BJ (cell line): Measurements from ENCODE around the gene ZNF79. TPM values are rescaled to one million over a fixed set of nuclear protein-coding genes. Genes with fewer than 3 reads are reported as not detected.

Experiments used
- CTCF ChIA-PET: fragments of 350-600 bp; formaldehyde crosslinking; extraction: SDS; loops from one replicate; lab custom pipeline; 2021; ENCODE audit warnings: antibody characterized with exemption, inconsistent platforms; lab: Yijun Ruan, JAX
- POLR2A ChIA-PET: fragments of 300-600 bp; sonication (Branson Sonifier 250); formaldehyde crosslinking; extraction: SDS; loops from one replicate; lab custom pipeline; 2021; ENCODE audit warnings: antibody characterized with exemption; lab: Charles Lee
- DNase-seq: peaks from one replicate; pipeline ENCODE4 v3.0.0-alpha.2; 2011; ENCODE audit warnings: low read depth
- H3K27me3 ChIP-seq: 2 replicates; pipeline ENCODE4 v1.6.0; 2011; ENCODE audit warnings: low read length; ENCODE audit not compliant: control insufficient read depth, insufficient read depth
- H3K36me3 ChIP-seq: 2 replicates; pipeline ENCODE4 v1.5.1; 2011; ENCODE audit warnings: low read length; ENCODE audit not compliant: control insufficient read depth, insufficient read depth
- H3K4me3 ChIP-seq: 2 replicates; pipeline ENCODE4 v1.5.1; 2011; ENCODE audit warnings: low read depth, mild to moderate bottlenecking, control low read depth, low read length
- CTCF ChIP-seq: IDR thresholded peaks from 2 replicates; pipeline ENCODE4 v1.5.1; 2011; ENCODE audit warnings: low read depth, mild to moderate bottlenecking, control low read depth, inconsistent platforms, low read length, moderate library complexity; ENCODE audit not compliant: insufficient read depth
- polyA plus RNA-seq: library from polyadenylated mRNA; depleted of rRNA; stranded (reverse); fragments of >200 nt; gene quantifications from 2 replicates; pipeline ENCODE4 v1.2.3, GENCODE V29; 2011

Gene ZNF79
- polyA plus RNA-seq, 1 experiment, result 6.9 TPM

DNA sequence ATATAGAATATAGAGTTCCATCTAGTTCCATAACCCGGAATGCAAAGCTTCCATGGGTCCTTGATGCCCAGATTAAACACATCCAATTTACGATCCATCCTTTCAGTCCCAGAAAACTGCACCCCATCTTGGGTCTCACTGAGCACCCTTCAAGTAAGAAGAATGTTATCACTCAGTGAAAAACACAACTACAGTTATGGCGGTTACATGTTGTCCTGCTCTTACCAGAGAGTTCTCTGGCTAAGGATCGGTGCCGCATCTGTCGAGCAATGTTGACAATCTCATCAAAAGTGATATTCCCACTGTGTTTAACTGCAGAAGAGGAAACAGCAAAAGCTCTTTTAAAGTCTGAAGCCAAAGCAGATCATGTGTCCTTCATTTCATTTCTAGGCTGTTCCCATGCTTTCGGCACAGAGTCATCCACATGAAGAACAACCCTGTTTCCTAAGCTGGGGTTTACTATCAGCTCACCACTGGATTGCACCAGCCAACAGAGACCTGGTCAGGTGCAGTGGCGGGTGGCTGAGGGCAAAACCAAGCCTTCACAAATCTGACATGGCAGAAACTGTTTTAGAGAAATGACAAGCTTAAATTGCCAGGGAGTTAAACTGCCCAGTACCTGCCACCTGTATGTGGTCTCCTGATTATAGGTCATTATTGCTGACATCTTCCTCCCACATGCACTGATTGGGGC is 24.1 kb downstream of the ZNF79 start:
- POLR2A ChIA-PET, result no interaction called here
- CTCF ChIA-PET, result interaction anchor here (0.9 kb wide), 1 partner anchor 142 kb away, joined by 3 read pairs; no protein-coding TSS in a partner anchor
- H3K36me3 ChIP-seq, result peaks cover 32% of the 10 kb centered on the region
- H3K4me3 ChIP-seq, result no peak overlapping the region
- TF ChIP-seq CTCF, result no peak
- no peak for DNase-seq
- H3K27me3 ChIP-seq, result no peaks in the 10 kb centered on the region

DNA sequence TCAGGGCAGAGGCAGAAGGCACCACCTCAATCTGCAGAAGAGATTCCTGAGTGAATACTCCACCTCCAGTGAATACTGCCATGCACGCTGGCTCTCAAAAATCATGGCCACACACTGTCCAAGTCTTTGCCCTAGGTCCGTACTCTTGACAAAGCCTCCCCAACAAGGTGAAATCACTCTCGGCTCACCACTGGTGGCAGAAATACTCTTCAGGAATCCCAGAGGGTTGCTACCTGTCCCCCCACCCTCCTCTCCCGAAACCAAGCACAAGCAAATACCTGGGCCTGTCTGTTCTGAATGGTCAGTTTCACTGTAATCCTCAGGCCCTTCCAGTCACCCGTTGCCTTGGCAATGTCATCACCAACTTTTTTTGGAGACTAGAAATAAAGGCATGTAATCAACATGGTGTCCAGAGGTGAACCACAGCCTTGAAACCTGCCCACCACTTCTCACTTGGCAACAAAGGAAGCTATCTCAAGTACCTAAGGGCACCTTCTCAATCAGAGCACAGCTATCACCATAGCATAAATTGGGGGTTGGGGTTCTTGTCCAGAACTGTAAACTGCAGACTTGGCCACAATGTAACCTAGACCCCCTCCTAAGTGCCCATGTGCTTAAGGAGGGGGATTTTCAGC is 25.3 kb downstream of the ZNF79 start:
- no peaks in the 10 kb centered on the region for H3K27me3 ChIP-seq
- ChIA-PET POLR2A (interaction anchor here (0.5 kb wide), 1 partner anchor 9 kb away, joined by 3 read pairs; no protein-coding TSS in a partner anchor), CTCF (interaction anchor here (0.7 to 1.0 kb wide), 2 partner anchors 106 to 334 kb away, joined by 3 to 4 read pairs; no protein-coding TSS in a partner anchor)
- no peak for DNase-seq
- TF ChIP-seq CTCF, result no peak
- peaks cover 32% of the 10 kb centered on the region for H3K36me3 ChIP-seq
- H3K4me3 ChIP-seq, result peak overlapping the region; percentile 96

GRCh38 chr9:127450243-127450760 is 26.1 kb downstream of the ZNF79 start:
- Histone ChIP-seq H3K4me3 (peak overlapping the region; percentile 96), H3K27me3 (no peaks in the 10 kb centered on the region), H3K36me3 (peaks cover 27% of the 10 kb centered on the region)
- POLR2A ChIA-PET, result no interaction called here
- CTCF ChIA-PET, result interaction anchor here (1.0 kb wide), 1 partner anchor 107 kb away, joined by 3 read pairs; no protein-coding TSS in a partner anchor
- TF ChIP-seq CTCF, result no peak
- DNase-seq, result no peak

- POLR2A ChIA-PET, result interaction anchor here (0.6 kb wide), 1 partner anchor 27 kb away, joined by 3 read pairs; the partner anchor contains the start of gene ZNF79
- peak; percentile 40 for DNase-seq
- 0 out of 2 replicates have a peak, but pooled peaks have one; percentile 18 for TF ChIP-seq CTCF
- H3K36me3 ChIP-seq, result peaks cover 27% of the 10 kb centered on the region
- CTCF ChIA-PET, result interaction anchor here (1.4 kb wide), 1 partner anchor 16 kb away, joined by 3 read pairs; no protein-coding TSS in a partner anchor
- H3K4me3 ChIP-seq, result peak within 1 kb of the TSS; percentile 96
- H3K27me3 ChIP-seq, result no peaks in the 10 kb centered on the region
Measured at GRCh38 chr9:127450830-127451607, 26.8 kb downstream of the ZNF79 start, which contains the start of the genes LRSAM1 and RPL12. Gene LRSAM1 (plus strand): TSS chr9:127451510. CDS start chr9:127454528, 3,018 bp downstream. Gene RPL12 (minus strand): TSS chr9:127451406. CDS start chr9:127451317, 89 bp downstream.
